Fibroblast of villous mesenchyme (primary cell): ENCODE results near the gene TNFAIP1. TPM values are rescaled to one million over a fixed set of nuclear protein-coding genes. Genes with fewer than 3 reads are reported as not detected.
A peak's percentile ranks its signal among the peaks of the same experiment; 100 is the strongest.
"Not testable (repeated sequence)": the region's sequence is repeated elsewhere in the genome, so short reads cannot be mapped to it uniquely, and the experiment has no call there.

Source experiments
- DNase-seq: peaks from one replicate; pipeline ENCODE4 v3.0.0-alpha.2; 2010; ENCODE audit warnings: low read depth
- H3K4me3 ChIP-seq: 2 replicates; pipeline ENCODE4 v1.5.1; 2011; ENCODE audit warnings: low read depth, mild to moderate bottlenecking, low read length
- CTCF ChIP-seq: IDR thresholded peaks from 2 replicates; pipeline ENCODE4 v1.5.1; 2012; ENCODE audit warnings: low read depth, mild to moderate bottlenecking, low read length; ENCODE audit not compliant: insufficient read depth
- total RNA-seq: library from RNA; depleted of rRNA; stranded (reverse); fragments of >200 nt; gene quantifications from 2 replicates; pipeline ENCODE4 v1.2.3, GENCODE V29; 2012

The TNFAIP1 gene
- total RNA-seq, 1 donor, result 50.1 TPM

- H3K4me3 ChIP-seq, result no peak overlapping the region
- no peak for TF ChIP-seq CTCF
- no peak for DNase-seq
Measured at GRCh38 chr17:28333083-28333746, 2.3 kb upstream of the TNFAIP1 start.

- peak; percentile 47 for DNase-seq
- H3K4me3 ChIP-seq, result peak overlapping the region; percentile 99
- no peak for TF ChIP-seq CTCF
Measured at GRCh38 chr17:28334171-28334570, 1.4 kb upstream of the TNFAIP1 start.

GRCh38 chr17:28334666-28335200 is 828 bp upstream of the TNFAIP1 start:
- peak overlapping the region; percentile 99 for H3K4me3 ChIP-seq
- peak; percentile 85 for DNase-seq
- no peak for TF ChIP-seq CTCF

- TF ChIP-seq CTCF, result no peak
- peak overlapping the region; percentile 99 for H3K4me3 ChIP-seq
- peak; percentile 94 for DNase-seq
Measured at GRCh38 chr17:28335959-28336871, 654 bp downstream of the TNFAIP1 start.

DNA sequence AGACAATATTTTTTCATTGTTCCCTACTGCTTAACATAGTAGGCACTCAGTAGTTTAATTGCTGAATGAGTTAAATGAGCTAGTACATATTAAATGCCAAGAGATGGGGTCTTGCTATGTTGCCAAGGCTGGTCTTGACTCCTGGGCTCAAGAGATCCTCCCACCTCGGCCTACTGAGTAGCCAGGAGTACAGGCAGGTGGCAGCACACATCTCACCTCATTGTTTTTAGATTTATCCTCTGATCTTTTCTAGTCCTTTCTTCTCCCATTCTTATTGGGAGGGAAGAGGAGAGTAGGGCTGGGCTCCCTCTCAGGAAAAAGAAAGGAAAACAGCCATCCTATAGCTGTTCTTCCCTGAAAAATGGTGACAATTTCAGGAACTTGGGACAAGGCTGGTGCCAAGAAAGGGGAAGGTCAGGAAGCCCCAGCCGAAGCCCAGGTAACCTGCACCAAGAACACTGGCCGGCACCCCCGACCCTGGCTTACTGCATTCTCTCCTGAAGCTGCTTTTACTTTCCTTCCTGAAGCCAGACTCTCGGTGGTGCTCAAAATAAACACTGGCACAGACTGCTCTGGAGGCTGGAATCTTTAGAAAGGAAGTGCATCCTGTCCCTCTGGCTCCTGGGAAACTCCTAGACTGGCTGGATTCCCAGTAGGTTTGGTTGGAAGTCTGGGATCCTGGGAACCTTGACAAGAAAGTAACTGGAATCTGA is 2.7 kb downstream of the TNFAIP1 start:
- no peak for TF ChIP-seq CTCF
- H3K4me3 ChIP-seq, result peak overlapping the region; percentile 25
- peak; percentile 86 for DNase-seq

DNA sequence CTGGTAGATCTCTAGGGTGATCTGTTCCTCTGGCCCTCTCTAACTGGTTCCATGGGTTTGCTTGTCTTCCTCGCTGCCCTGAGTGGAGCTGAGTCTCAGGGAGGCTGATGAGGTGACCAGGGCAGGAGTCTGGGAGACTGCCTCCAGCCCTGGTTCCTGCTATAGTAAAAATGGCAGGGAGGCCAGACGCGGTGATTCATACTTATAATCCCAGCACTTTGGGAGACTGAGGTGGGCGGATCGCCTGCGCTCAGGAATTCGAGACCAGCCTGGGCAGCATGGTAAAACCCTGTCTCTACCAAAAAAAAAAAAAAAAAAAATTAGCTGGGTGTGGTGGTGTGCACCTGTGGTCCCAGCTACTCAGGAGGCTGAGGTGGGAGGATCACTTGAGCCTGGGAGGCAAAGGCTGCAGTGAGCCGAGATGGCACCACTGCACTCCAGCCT is 3.2 kb downstream of the TNFAIP1 start:
- not testable (repeated sequence) for H3K4me3 ChIP-seq, DNase-seq
